Heart right ventricle (tissue), 16 donors: Measurements from ENCODE around the gene ARHGAP12. TPM values are rescaled to one million over a fixed set of nuclear protein-coding genes. Genes with fewer than 3 reads are reported as not detected.

Source experiments
- ATAC-seq, 8 donors: fragments of 200-7000 bp; cut with Tn5 transposase; one replicate each; pipeline ENCODE4 v1.9.1; 2020; ENCODE audit warnings: mild to moderate bottlenecking in 8 of 8, moderate library complexity in 8 of 8, moderate number of reproducible peaks in 1 of 8
- DNase-seq, 2 donors: peaks; one replicate each; pipeline ENCODE4 v3.0.0-alpha.2; 2020
- H3K27ac ChIP-seq, 10 donors: fragments of 200-600 bp; sonication (generic) in 2 of 10; one replicate each; pipeline versions ENCODE4 v1.5.0 to v1.8.0; 2020 to 2022; ENCODE audit warnings: mild to moderate bottlenecking in 3 of 10
- H3K27me3 ChIP-seq, 7 donors: fragments of 200-600 bp; one replicate each; pipeline ENCODE4 v1.8.0; 2021 to 2022; ENCODE audit warnings: mild to moderate bottlenecking in 2 of 7
- H3K36me3 ChIP-seq, 9 donors: fragments of 200-600 bp; sonication (generic) in 1 of 9; one replicate each; pipeline versions ENCODE4 v1.5.0 to v1.8.0; 2020 to 2022; ENCODE audit warnings: mild to moderate bottlenecking in 2 of 9
- H3K4me1 ChIP-seq, 9 donors: fragments of 200-600 bp; sonication (generic) in 1 of 9; one replicate each; pipeline versions ENCODE4 v1.5.0 to v1.8.0; 2020 to 2022; ENCODE audit warnings: mild to moderate bottlenecking in 4 of 9
- H3K4me3 ChIP-seq, 10 donors: fragments of 200-600 bp; sonication (generic) in 2 of 10; one replicate each; pipeline versions ENCODE4 v1.5.0 to v1.8.0; 2020 to 2022; ENCODE audit warnings: mild to moderate bottlenecking in 7 of 10, moderate library complexity in 2 of 10
- H3K9me3 ChIP-seq, 11 donors: fragments of 200-600 bp in 10 of 11; sonication (generic) in 2 of 11; one replicate each; pipeline versions ENCODE4 v1.5.0 to v1.8.0; 2013 to 2022; ENCODE audit warnings: mild to moderate bottlenecking in 2 of 11, control low read depth in 1 of 11, moderate library complexity in 1 of 11
- WGBS, 2 donors: extraction: QIAGEN DNeasy Blood & Tissue Kit; methylation state at CpG; one replicate each; pipeline ENCODE4 v1.1.7; 2013; ENCODE audit warnings: inconsistent platforms in 1 of 2; 5-methylcytosine and 5-hydroxymethylcytosine counted together
- intact Hi-C, 10 donors: fragments of 100-400 bp; cut with DNase I; formaldehyde crosslinking; loops; one replicate each; pipeline versions ENCODE4 v1.11.1 to v1.14.2; 2022
- polyA plus RNA-seq, 2 donors: library from polyadenylated mRNA; stranded (reverse); fragments of 200-250 nt; gene quantifications; one replicate each; pipeline ENCODE4 v1.2.3, GENCODE V29; 2013
- total RNA-seq, 10 donors: library from RNA; stranded (reverse); fragmentation: NEBNext Ultra II Directional in 3 of 10; extraction: Animal tissue kit (Norgen Biotek cat#: 25700) in 3 of 10; gene quantifications; one replicate each; pipeline versions ENCODE4 v1.2.1 to v1.2.4, GENCODE V29; 2021 to 2023
- TF ChIP-seq, protein P1 (sequence below), 9 donors: fragments of 200-600 bp; sonication (generic) in 2 of 9; IDR thresholded peaks; one replicate each; pipeline versions ENCODE4 v1.5.0 to v1.8.0; 2021 to 2022; ENCODE audit warnings: antibody characterized with exemption in 9 of 9, mild to moderate bottlenecking in 5 of 9, moderate library complexity in 1 of 9
- donor health status: Arrhythmogenic right ventricular cardiomyopathy.
- donor health status: ischemic (EF 13 %, LVEDD 7.1; RV severe dilation, severe dysfunction).
- donor health status: healthy with polysubstance abuse.
- donor health status: DM: no; HTN: yes; CAD: no.
- donor health status: DM: no; HTN: no; CAD: no.
- donor health status: ischemic (EF 25% LVEDD 6.9; RV normal size, moderate dysfunction).
- donor health status: ischemic (EF 25% LVEDD 5.7; RV mildly dilated, moderate dysfunction).
- donor health status: healthy.
- donor health status: DM: yes; HTN: yes; CAD: no.
- donor health status: Ischemic cardiomyopathy.
- donor health status: ischemic (EF 35%, LVEDD 5.7; RV mildly dilated, moderate dysfunction).
- donor health status: nonischemic (EF 11% LVEDD 7.7; RV severe dilation, severe dysfunction).
- donor health status: DM: yes; HTN: yes; CAD: no.
- donor health status: PGD.
- donor health status: ischemic (EF 29% LVEDD 5.4; RV normal size, mild dysfunction).
- donor health status: nonischemic (EF 23%, LVEDD 6.1; RV moderate dilation, normal function).

The ARHGAP12 gene
- total and polyA plus RNA-seq, 12 donors, result 7.6 to 35.2 (median 21.0) TPM

DNA sequence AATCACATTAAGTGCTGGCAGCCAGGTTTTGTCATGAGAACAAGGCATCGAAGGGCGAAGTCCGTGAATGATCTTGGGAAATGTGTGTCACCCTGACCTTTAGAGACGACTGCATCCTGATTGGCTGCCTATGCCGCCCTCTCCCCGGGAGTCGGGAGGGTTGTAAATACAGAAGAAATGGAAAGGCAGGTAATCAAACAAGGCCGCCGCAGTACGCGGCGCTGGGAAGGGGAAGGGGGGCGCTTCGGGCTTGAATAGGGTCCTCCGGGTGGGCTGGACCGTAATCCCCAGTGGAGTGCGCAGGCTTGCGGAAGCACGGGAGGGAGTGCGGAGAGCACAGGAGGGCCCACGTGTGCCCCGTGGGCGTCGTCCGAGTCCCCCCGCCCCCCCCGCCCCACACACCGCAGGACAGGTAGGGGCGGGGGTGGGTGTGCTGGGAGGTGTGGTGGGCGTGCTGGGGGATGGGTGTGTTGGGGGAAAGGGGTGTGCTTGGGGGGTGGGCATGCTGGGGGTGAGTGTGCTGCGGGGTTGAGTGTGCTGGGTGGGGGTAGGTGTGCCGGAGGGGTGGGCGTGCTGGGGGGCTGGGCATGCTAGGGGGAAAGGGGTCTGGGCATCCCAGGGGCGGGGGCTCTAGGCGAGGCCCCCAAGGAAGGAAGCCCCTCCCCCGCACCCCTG is 169.4 kb downstream of the ARHGAP12 start:
- Histone ChIP-seq H3K27ac (peak overlapping the region; percentile 89 to 99 (median 98)), H3K9me3 (no peaks in the 10 kb centered on the region), H3K27me3 (no peaks in the 10 kb centered on the region), H3K4me3 (peak overlapping the region; percentile 72 to 95 (median 88)), H3K4me1 (peaks cover 7 to 52% (median 36%) of the 10 kb centered on the region in 9 donors), H3K36me3 (no peaks in the 10 kb centered on the region)
- ATAC-seq (peak in 7 of 8 donors; percentile 18 to 61 (median 39)), DNase-seq (peak; percentile 52 to 69)
- 1% methylated on average over 33 to 36 of the region's 36 CpGs for WGBS, 2 donors
- intact Hi-C loops, result loop anchor here in 7 of 10 donors (5.0 to 10.0 kb wide), 4 partner anchors 52 to 442 kb away; partner anchors contain the start of gene ZEB1 (in 1 of the 7)
- TF ChIP-seq, protein P1, sequence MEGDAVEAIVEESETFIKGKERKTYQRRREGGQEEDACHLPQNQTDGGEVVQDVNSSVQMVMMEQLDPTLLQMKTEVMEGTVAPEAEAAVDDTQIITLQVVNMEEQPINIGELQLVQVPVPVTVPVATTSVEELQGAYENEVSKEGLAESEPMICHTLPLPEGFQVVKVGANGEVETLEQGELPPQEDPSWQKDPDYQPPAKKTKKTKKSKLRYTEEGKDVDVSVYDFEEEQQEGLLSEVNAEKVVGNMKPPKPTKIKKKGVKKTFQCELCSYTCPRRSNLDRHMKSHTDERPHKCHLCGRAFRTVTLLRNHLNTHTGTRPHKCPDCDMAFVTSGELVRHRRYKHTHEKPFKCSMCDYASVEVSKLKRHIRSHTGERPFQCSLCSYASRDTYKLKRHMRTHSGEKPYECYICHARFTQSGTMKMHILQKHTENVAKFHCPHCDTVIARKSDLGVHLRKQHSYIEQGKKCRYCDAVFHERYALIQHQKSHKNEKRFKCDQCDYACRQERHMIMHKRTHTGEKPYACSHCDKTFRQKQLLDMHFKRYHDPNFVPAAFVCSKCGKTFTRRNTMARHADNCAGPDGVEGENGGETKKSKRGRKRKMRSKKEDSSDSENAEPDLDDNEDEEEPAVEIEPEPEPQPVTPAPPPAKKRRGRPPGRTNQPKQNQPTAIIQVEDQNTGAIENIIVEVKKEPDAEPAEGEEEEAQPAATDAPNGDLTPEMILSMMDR (IDR thresholded peaks at IDR 0.05), result no peak

GRCh38 chr10:31758495-31758894 is 170.1 kb downstream of the ARHGAP12 start:
- H3K36me3 ChIP-seq, result no peaks in the 10 kb centered on the region
- WGBS, 2 donors, result 74 to 80% methylated on average over 5 of the region's 5 CpGs

GRCh38 chr10:31757831-31758230 is 170.8 kb downstream of the ARHGAP12 start:
- DNase-seq (no peak), ATAC-seq (no peak)
- WGBS, 2 donors, result 55 to 60% methylated on average over 7 of the region's 7 CpGs
- H3K27ac ChIP-seq, result peak overlapping the region in 9 of 10 donors; percentile 19 to 99 (median 98)
- H3K4me1 ChIP-seq, result peaks cover 7 to 52% (median 36%) of the 10 kb centered on the region in 9 donors
- TF ChIP-seq, protein P1 (IDR thresholded peaks at IDR 0.05), result no peak
- no peaks in the 10 kb centered on the region for H3K36me3 ChIP-seq
- H3K9me3 ChIP-seq, result no peaks in the 10 kb centered on the region
- H3K4me3 ChIP-seq, result no peak overlapping the region
- no peaks in the 10 kb centered on the region for H3K27me3 ChIP-seq
- intact Hi-C loops, result loop anchor here in 7 of 10 donors (5.0 to 10.0 kb wide), 4 partner anchors 51 to 441 kb away; partner anchors contain the start of gene ZEB1 (in 1 of the 7)

More at GRCh38 chr10:31758495-31758894, 170.1 kb downstream of the ARHGAP12 start:
- DNase-seq (no peak), ATAC-seq (no peak)
- TF ChIP-seq, protein P1 (IDR thresholded peaks at IDR 0.05), result no peak
- Histone ChIP-seq H3K4me1 (peaks cover 7 to 52% (median 36%) of the 10 kb centered on the region in 9 donors), H3K27me3 (no peaks in the 10 kb centered on the region), H3K9me3 (no peaks in the 10 kb centered on the region), H3K27ac (peak overlapping the region; percentile 89 to 99 (median 98)), H3K4me3 (peak overlapping the region in 6 of 10 donors; percentile 72 to 95 (median 84))
- intact Hi-C loops, result loop anchor here in 7 of 10 donors (5.0 to 10.0 kb wide), 4 partner anchors 51 to 441 kb away; partner anchors contain the start of gene ZEB1 (in 1 of the 7)

DNA sequence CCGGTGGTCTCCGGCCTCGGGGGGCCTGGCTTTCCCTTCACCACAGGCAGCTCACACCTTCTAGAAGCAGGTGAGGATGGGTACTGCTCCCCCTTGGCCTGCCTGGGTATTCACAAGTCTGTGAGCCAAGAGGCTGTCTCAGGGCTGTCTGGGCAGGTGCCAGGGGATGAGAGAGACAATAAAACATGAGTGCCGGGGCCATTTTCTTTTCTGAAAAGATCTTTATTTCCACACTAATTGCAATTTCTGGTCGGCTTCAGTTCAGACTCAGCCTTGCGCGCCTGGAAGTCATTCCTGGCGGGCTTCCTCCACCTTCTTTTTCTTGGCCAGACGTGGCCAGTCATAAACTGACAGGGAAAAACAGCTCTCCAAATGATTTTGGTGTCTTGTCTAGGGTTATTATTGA is 171.2 kb downstream of the ARHGAP12 start:
- no peak overlapping the region for H3K4me3 ChIP-seq
- 57 to 59% methylated on average over 9 of the region's 9 CpGs for WGBS, 2 donors
- peak overlapping the region in 9 of 10 donors; percentile 19 to 99 (median 98) for H3K27ac ChIP-seq
- H3K9me3 ChIP-seq, result no peaks in the 10 kb centered on the region
- H3K36me3 ChIP-seq, result no peaks in the 10 kb centered on the region
- ATAC-seq, result no peak
- intact Hi-C loops, result loop anchor here in 7 of 10 donors (5.0 to 10.0 kb wide), 4 partner anchors 50 to 440 kb away; partner anchors contain the start of gene ZEB1 (in 1 of the 7)
- H3K27me3 ChIP-seq, result no peaks in the 10 kb centered on the region
- H3K4me1 ChIP-seq, result peaks cover 7 to 52% (median 36%) of the 10 kb centered on the region in 9 donors
- no peak for DNase-seq
- TF ChIP-seq, protein P1 (IDR thresholded peaks at IDR 0.05), result no peak
